Cardiac fibroblast (primary cell): Measurements from ENCODE around the gene AWAT1.

ENCODE experiments used
- DNase-seq, 2 donors: peaks; one replicate each; pipeline versions ENCODE4 v3.0.0 to v3.0.0-alpha.2; 2010; ENCODE audit warnings: low read depth in 2 of 2
- H3K4me3 ChIP-seq, 2 donors: replicated peaks in 1 of 2; 1 replicate in 1 of 2; 2 replicates in 1 of 2; pipeline ENCODE4 v1.5.1; 2011; ENCODE audit warnings: low read depth in 2 of 2, low read length in 2 of 2, mild to moderate bottlenecking in 2 of 2, moderate library complexity in 1 of 2
- CTCF ChIP-seq: IDR thresholded peaks from one replicate; pipeline ENCODE4 v1.5.1; 2011; ENCODE audit warnings: low read depth, mild to moderate bottlenecking, low read length, inconsistent platforms

The AWAT1 gene

GRCh38 chrX:70281951-70282350, 47.5 kb downstream of the AWAT1 start, which contains the start of gene RAB41:
TSS of gene RAB41 (plus strand) at chrX:70282172. CDS start at chrX:70282218, 46 bp downstream.
- no peak for TF ChIP-seq CTCF
- H3K4me3 ChIP-seq, result no peak within 1 kb of the TSS
- no peak for DNase-seq

GRCh38 chrX:70289168-70289792, 54.8 kb downstream of the AWAT1 start:
- DNase-seq, result peak in 1 of 2 donors; percentile 25
- peak overlapping the region; percentile 69 to 78 for H3K4me3 ChIP-seq
- TF ChIP-seq CTCF, result no peak
